WTC11 (cell line): Measurements from ENCODE around the gene PLA2G1B.
"Not testable (repeated sequence)": the region's sequence is repeated elsewhere in the genome, so short reads cannot be mapped to it uniquely, and the experiment has no call there.

Experiments
- ATF3 ChIP-seq: sonication (generic); formaldehyde crosslinking; conservative IDR thresholded peaks from 2 replicates; pipeline ENCODE4 v1.8.1; 2022; ENCODE audit warnings: mild to moderate bottlenecking, missing genetic modification reagents
- CREB1 ChIP-seq: sonication (generic); formaldehyde crosslinking; IDR thresholded peaks from 2 replicates; pipeline ENCODE4 v1.8.0; 2023; ENCODE audit warnings: mild to moderate bottlenecking, missing genetic modification reagents
- CTCF ChIP-seq: fragments of 200-600 bp; IDR thresholded peaks from 2 replicates; pipeline ENCODE4 v1.8.0; 2022; ENCODE audit warnings: antibody characterized with exemption
- ERG ChIP-seq: fragments of 250-450 bp; sonication (Bioruptor Pico); IDR thresholded peaks from 2 replicates; pipeline ENCODE4 v1.8.0; 2021; ENCODE audit warnings: mild to moderate bottlenecking
- FOXJ3 ChIP-seq: sonication (generic); formaldehyde crosslinking; IDR thresholded peaks from 2 replicates; pipeline ENCODE4 v1.9.0; 2021; ENCODE audit warnings: missing genetic modification reagents, mild to moderate bottlenecking, borderline replicate concordance
- MAX ChIP-seq: sonication (generic); formaldehyde crosslinking; IDR thresholded peaks from 2 replicates; pipeline ENCODE4 v1.8.0; 2022; ENCODE audit warnings: mild to moderate bottlenecking, missing genetic modification reagents
- MXD4 ChIP-seq: fragments of 250-450 bp; sonication (Bioruptor Pico); IDR thresholded peaks from 2 replicates; pipeline ENCODE4 v1.8.0; 2021; ENCODE audit warnings: mild to moderate bottlenecking, moderate library complexity, borderline replicate concordance
- NFYB ChIP-seq: sonication (generic); formaldehyde crosslinking; conservative IDR thresholded peaks from 2 replicates; pipeline ENCODE4 v1.8.0; 2022; ENCODE audit warnings: low read depth, missing genetic modification reagents
- NR2C2 ChIP-seq: sonication (generic); formaldehyde crosslinking; IDR thresholded peaks from 2 replicates; pipeline ENCODE4 v1.8.0; 2022; ENCODE audit warnings: mild to moderate bottlenecking, missing genetic modification reagents
- RELA ChIP-seq: sonication (generic); formaldehyde crosslinking; IDR thresholded peaks from 2 replicates; pipeline ENCODE4 v1.8.1; 2022; ENCODE audit warnings: missing genetic modification reagents, mild to moderate bottlenecking, borderline replicate concordance
- TCF7 ChIP-seq: sonication (generic); formaldehyde crosslinking; IDR thresholded peaks from 2 replicates; pipeline ENCODE4 v1.8.0; 2022; ENCODE audit warnings: mild to moderate bottlenecking, low read depth, missing genetic modification reagents, moderate library complexity
- USF1 ChIP-seq: sonication (generic); formaldehyde crosslinking; IDR thresholded peaks from 2 replicates; pipeline ENCODE4 v1.8.0; 2022; ENCODE audit warnings: mild to moderate bottlenecking, missing genetic modification reagents
- ZNF138 ChIP-seq: sonication (generic); formaldehyde crosslinking; conservative IDR thresholded peaks from 2 replicates; pipeline ENCODE4 v1.8.1; 2022; ENCODE audit warnings: mild to moderate bottlenecking, moderate library complexity, missing genetic modification reagents
- ZNF232 ChIP-seq: sonication (generic); formaldehyde crosslinking; IDR thresholded peaks from 2 replicates; pipeline ENCODE4 v1.8.0; 2022; ENCODE audit warnings: mild to moderate bottlenecking, missing genetic modification reagents

- peak; percentile 53 for TF ChIP-seq CTCF
- not testable (repeated sequence) for TF ChIP-seq NR2C2 (CRISPR knock-in tag); TCF7 (CRISPR knock-in tag); ATF3 (CRISPR knock-in tag); CREB1 (CRISPR knock-in tag); MXD4 (CRISPR knock-in tag); ZNF232 (CRISPR knock-in tag); USF1 (CRISPR knock-in tag); MAX (CRISPR knock-in tag); ERG (CRISPR knock-in tag); RELA (CRISPR knock-in tag); ZNF138; NFYB; FOXJ3 (CRISPR knock-in tag)
These were observed 7.9 kb upstream of the PLA2G1B start for GRCh38 chr12:120335447-120335846.
